IMR-90 (cell line): ENCODE results near the gene GATA3. TPM values are rescaled to one million over a fixed set of nuclear protein-coding genes. Genes with fewer than 3 reads are reported as not detected.

Experiments used
- ATAC-seq: fragments of 200-7000 bp; cut with Tn5 transposase; 2 replicates; pipeline ENCODE4 v1.9.1; 2020; ENCODE audit warnings: low read depth, mild to moderate bottlenecking, moderate library complexity
- BruUV-seq: library from RNA; stranded (reverse); fragments of 400-500 nt; replicated peaks from 2 replicates; lab custom pipeline; 2021; lab: Mats Ljungman, UMichigan
- CTCF ChIA-PET: fragments of 300-600 bp; formaldehyde crosslinking; extraction: SDS; loops from one replicate; lab custom pipeline; 2021; ENCODE audit warnings: antibody characterized with exemption; lab: Yijun Ruan, JAX
- POLR2A ChIA-PET: fragments of 300-600 bp; sonication (Branson Sonifier 250); formaldehyde crosslinking; loops from one replicate; lab custom pipeline; 2022; ENCODE audit warnings: antibody characterized with exemption; ENCODE audit not compliant: unreplicated experiment; lab: Charles Lee
- DNase-seq: peaks from one replicate; pipeline ENCODE4 v3.0.0; 2013
- H2AFZ ChIP-seq: replicated peaks from 2 replicates; pipeline ENCODE3; 2013; ENCODE audit warnings: low read length, mild to moderate bottlenecking; ENCODE audit not compliant: poor library complexity
- H2AK5ac ChIP-seq: 2 replicates; pipeline ENCODE4 v1.6.1; 2013; ENCODE audit warnings: low read depth, low read length, inconsistent platforms
- H2AK9ac ChIP-seq: replicated peaks from 2 replicates; pipeline ENCODE3; 2013; ENCODE audit warnings: mild to moderate bottlenecking, low read depth, low read length, moderate library complexity; ENCODE audit not compliant: poor library complexity
- H2BK120ac ChIP-seq: 2 replicates; pipeline ENCODE4 v1.6.1; 2013; ENCODE audit warnings: low read depth, low read length, inconsistent platforms
- H2BK15ac ChIP-seq: 3 replicates; pipeline ENCODE4 v1.6.1; 2013; ENCODE audit warnings: low read depth, low read length, inconsistent platforms
- H2BK20ac ChIP-seq: 2 replicates; pipeline ENCODE4 v1.6.1; 2013; ENCODE audit warnings: low read depth, mild to moderate bottlenecking, inconsistent platforms, low read length, moderate library complexity
- H2BK5ac ChIP-seq: 2 replicates; pipeline ENCODE4 v1.6.1; 2013; ENCODE audit warnings: mild to moderate bottlenecking, low read depth, low read length, inconsistent platforms; ENCODE audit not compliant: poor library complexity, severe bottlenecking
- H3K14ac ChIP-seq: replicated peaks from 2 replicates; pipeline ENCODE4 v1.6.1; 2013; ENCODE audit warnings: low read depth, low read length, inconsistent platforms
- H3K18ac ChIP-seq: 2 replicates; pipeline ENCODE4 v1.6.1; 2013; ENCODE audit warnings: low read depth, low read length, control low read depth
- H3K23ac ChIP-seq: 2 replicates; pipeline ENCODE4 v1.6.1; 2013; ENCODE audit warnings: low read depth, low read length, inconsistent platforms
- H3K27ac ChIP-seq: 2 replicates; pipeline ENCODE4 v1.5.1; 2013; ENCODE audit warnings: mild to moderate bottlenecking, control low read depth, low read length; ENCODE audit not compliant: insufficient read depth
- H3K27me3 ChIP-seq: 2 replicates; pipeline ENCODE4 v1.6.1; 2013; ENCODE audit warnings: low read length; ENCODE audit not compliant: control insufficient read depth, insufficient read depth
- H3K36me3 ChIP-seq: 2 replicates; pipeline ENCODE4 v1.6.1; 2013; ENCODE audit warnings: low read length, mixed read lengths; ENCODE audit not compliant: control insufficient read depth, insufficient read depth
- H3K4ac ChIP-seq: 2 replicates; pipeline ENCODE4 v1.6.1; 2013; ENCODE audit warnings: low read depth, low read length, inconsistent platforms
- H3K4me1 ChIP-seq: 2 replicates; pipeline ENCODE4 v1.6.1; 2013; ENCODE audit warnings: low read length, mixed read lengths; ENCODE audit not compliant: control insufficient read depth, insufficient read depth
- H3K4me2 ChIP-seq: 2 replicates; pipeline ENCODE4 v1.6.1; 2013; ENCODE audit warnings: low read depth, mild to moderate bottlenecking, control low read depth, low read length, moderate library complexity
- H3K4me3 ChIP-seq: 2 replicates; pipeline ENCODE4 v1.5.1; 2013; ENCODE audit warnings: low read depth, mild to moderate bottlenecking, control low read depth, low read length, moderate library complexity; ENCODE audit not compliant: insufficient read depth
- H3K56ac ChIP-seq: 2 replicates; pipeline ENCODE4 v1.6.1; 2013; ENCODE audit warnings: low read length, inconsistent platforms; ENCODE audit not compliant: insufficient read depth; ENCODE audit errors: extremely low read depth
- H3K79me1 ChIP-seq, 2 experiments: 2 replicates each; pipeline ENCODE4 v1.6.1; 2013; ENCODE audit warnings: low read length in 2 of 2, inconsistent platforms in 1 of 2, low read depth in 1 of 2
- H3K9ac ChIP-seq: 2 replicates; pipeline ENCODE4 v1.6.1; 2013; ENCODE audit warnings: low read depth, low read length, control low read depth
- H3K9me1 ChIP-seq: 2 replicates; pipeline ENCODE4 v1.6.1; 2013; ENCODE audit warnings: low read length, inconsistent platforms; ENCODE audit not compliant: insufficient read depth
- H3K9me3 ChIP-seq: 2 replicates; pipeline ENCODE4 v1.6.1; 2013; ENCODE audit warnings: low read length; ENCODE audit not compliant: control insufficient read depth, insufficient read depth
- H4K20me1 ChIP-seq: 2 replicates; pipeline ENCODE4 v1.6.1; 2013; ENCODE audit warnings: low read length, inconsistent platforms; ENCODE audit not compliant: insufficient read depth
- H4K5ac ChIP-seq: 2 replicates; pipeline ENCODE4 v1.6.1; 2013; ENCODE audit warnings: mild to moderate bottlenecking, low read depth, low read length, control low read depth
- H4K8ac ChIP-seq, 2 experiments: 2 replicates each; pipeline ENCODE4 v1.6.1; 2013; ENCODE audit warnings: low read depth in 2 of 2, low read length in 2 of 2, control low read depth in 1 of 2, inconsistent platforms in 1 of 2
- H4K91ac ChIP-seq: 2 replicates; pipeline ENCODE4 v1.6.1; 2013; ENCODE audit warnings: low read depth, low read length, inconsistent platforms; ENCODE audit not compliant: insufficient read depth
- BHLHE40 ChIP-seq: fragments of 150-350 bp; IDR thresholded peaks from 2 replicates; pipeline ENCODE4 v1.6.1; 2016; ENCODE audit warnings: mild to moderate bottlenecking, low read depth, low read length
- CEBPB ChIP-seq: IDR thresholded peaks from 2 replicates; pipeline ENCODE4 v1.6.1; 2012; ENCODE audit warnings: low read depth, low read length, improper control_type of control experiment
- MAFK ChIP-seq: IDR thresholded peaks from 2 replicates; pipeline ENCODE4 v1.6.1; 2012; ENCODE audit warnings: low read depth, low read length, improper control_type of control experiment
- MAZ ChIP-seq: IDR thresholded peaks from 2 replicates; pipeline ENCODE4 v1.6.1; 2012; ENCODE audit warnings: low read depth, mild to moderate bottlenecking, low read length, improper control_type of control experiment, moderate library complexity, borderline replicate concordance
- MXI1 ChIP-seq: IDR thresholded peaks from 2 replicates; pipeline ENCODE4 v1.6.1; 2012; ENCODE audit warnings: low read depth, mild to moderate bottlenecking, low read length, moderate library complexity, borderline replicate concordance
- NFE2L2 ChIP-seq: fragments of 150-350 bp; IDR thresholded peaks from 2 replicates; pipeline ENCODE4 v1.6.1; 2016; ENCODE audit warnings: low read depth, mild to moderate bottlenecking, low read length
- POLR2A ChIP-seq: IDR thresholded peaks from 2 replicates; pipeline ENCODE4 v1.6.1; 2012; ENCODE audit warnings: mild to moderate bottlenecking, low read depth, low read length
- RCOR1 ChIP-seq: IDR thresholded peaks from 2 replicates; pipeline ENCODE4 v1.6.1; 2012; ENCODE audit warnings: mild to moderate bottlenecking, low read length, improper control_type of control experiment; ENCODE audit not compliant: insufficient replicate concordance
- SMC3 ChIP-seq: fragments of 150-350 bp; IDR thresholded peaks from 2 replicates; pipeline ENCODE4 v1.6.1; 2016; ENCODE audit warnings: low read depth, mild to moderate bottlenecking, antibody characterized with exemption, low read length, moderate library complexity
- WGBS, 2 experiments: methylation state at CpG; one replicate each; pipeline versions ENCODE4 v1.1.5 to v1.1.7; 2013; ENCODE audit warnings: missing lambda C conversion rate in 2 of 2; ENCODE audit not compliant: insufficient read length in 1 of 2; ENCODE audit errors: extremely low coverage in 2 of 2; 5-methylcytosine and 5-hydroxymethylcytosine counted together
- dilution Hi-C: fragments of 300-500 bp; cut with HindIII; formaldehyde crosslinking; loops from one replicate; pipeline ENCODE4 v1.14.3; 2018; ENCODE audit warnings: low sequenced_read_pairs; ENCODE audit not compliant: unreplicated experiment
- in situ Hi-C: fragments of 300-500 bp; cut with MboI; formaldehyde crosslinking; loops from 3 replicates; pipeline ENCODE4 v1.14.3; 2019; ENCODE audit warnings: low sequenced_read_pairs, inconsistent platforms, mixed read lengths
- intact Hi-C: fragments of 100-400 bp; cut with micrococcal nuclease; formaldehyde crosslinking; loops from 2 replicates; pipeline ENCODE4 v1.10.0; 2022
- polyA plus RNA-seq, 3 experiments: library from polyadenylated mRNA; depleted of rRNA; stranded (reverse); fragments of >200 nt; gene quantifications; 2 replicates each; pipeline ENCODE4 v1.2.3, GENCODE V29; 2012; ENCODE audit warnings: low replicate concordance in 1 of 3
- total RNA-seq: library from RNA; depleted of rRNA; stranded (reverse); fragments of >200 nt; gene quantifications from 2 replicates; pipeline ENCODE4 v1.2.3, GENCODE V29; 2012
- TF ChIP-seq, protein P1 (sequence below): fragments of 150-350 bp; IDR thresholded peaks from 2 replicates; pipeline ENCODE4 v1.6.1; 2016; ENCODE audit warnings: low read depth, mild to moderate bottlenecking, low read length, moderate library complexity, borderline replicate concordance
- TF ChIP-seq, protein P2 (sequence below): fragments of 150-350 bp; IDR thresholded peaks from 2 replicates; pipeline ENCODE4 v1.6.1; 2017; ENCODE audit warnings: mild to moderate bottlenecking, antibody characterized with exemption, low read length, low read depth

The GATA3 gene
- total and polyA plus RNA-seq, 2 of the 4 experiments (the other 2 are of a cell fraction), result 0.21 TPM; not detected in 1

DNA sequence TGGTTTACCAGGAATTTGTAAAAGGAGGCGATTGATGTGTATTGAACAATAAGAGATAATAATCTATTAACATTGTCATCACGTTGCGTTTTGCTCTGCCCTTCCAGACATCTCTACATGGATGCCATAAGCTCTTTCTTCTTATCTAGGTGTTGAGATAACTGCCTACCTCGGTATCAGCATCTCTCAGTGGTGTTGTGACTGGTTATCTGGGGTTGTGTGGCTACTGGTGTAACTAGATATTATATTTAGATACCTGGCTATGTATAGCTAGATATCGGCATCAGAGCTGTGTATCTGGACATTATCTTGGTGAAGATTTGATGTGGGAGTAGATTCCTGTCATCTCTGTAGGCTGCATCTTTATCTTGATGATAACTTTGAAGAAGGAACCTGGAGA lies 17.2 kb downstream of the GATA3 start:
- Histone ChIP-seq H2AK9ac (peak overlapping the region; percentile 12), H4K8ac (no peak overlapping the region), H3K9ac (no peak overlapping the region), H2AK5ac (no peak overlapping the region), H3K14ac (no peak overlapping the region), H3K27me3 (peaks cover 4% of the 10 kb centered on the region), H3K4me3 (no peak overlapping the region), H2BK20ac (no peak overlapping the region), H2BK5ac (no peak overlapping the region), H3K27ac (no peak overlapping the region), H4K91ac (no peak overlapping the region), H2BK120ac (no peak overlapping the region), H3K4ac (no peak overlapping the region), H3K23ac (no peak overlapping the region), H3K36me3 (no peaks in the 10 kb centered on the region), H3K56ac (no peak overlapping the region), H3K4me2 (no peak overlapping the region), H3K79me1 (no peaks in the 10 kb centered on the region), H3K9me3 (no peaks in the 10 kb centered on the region), H3K4me1 (peaks cover 7% of the 10 kb centered on the region), H2BK15ac (no peak overlapping the region), H4K20me1 (no peaks in the 10 kb centered on the region), H4K5ac (no peak overlapping the region), H3K18ac (no peak overlapping the region), H3K9me1 (no peaks in the 10 kb centered on the region), H2AFZ (no peak overlapping the region)
- POLR2A ChIA-PET, result no interaction called here
- ATAC-seq (no peak), DNase-seq (no peak)
- no CpG with 5 or more reads among the region's 5 CpGs for WGBS, 2 experiments
- in situ Hi-C loops, result no loop called here
- intact Hi-C loops, result no loop called here
- no TSS peak for BruUV-seq
- no peak for TF ChIP-seq SMC3
- TF ChIP-seq POLR2A, result no peak
- TF ChIP-seq MAZ, result no peak
- no peak for TF ChIP-seq RCOR1
- TF ChIP-seq CEBPB, result no peak
- TF ChIP-seq, protein P1, sequence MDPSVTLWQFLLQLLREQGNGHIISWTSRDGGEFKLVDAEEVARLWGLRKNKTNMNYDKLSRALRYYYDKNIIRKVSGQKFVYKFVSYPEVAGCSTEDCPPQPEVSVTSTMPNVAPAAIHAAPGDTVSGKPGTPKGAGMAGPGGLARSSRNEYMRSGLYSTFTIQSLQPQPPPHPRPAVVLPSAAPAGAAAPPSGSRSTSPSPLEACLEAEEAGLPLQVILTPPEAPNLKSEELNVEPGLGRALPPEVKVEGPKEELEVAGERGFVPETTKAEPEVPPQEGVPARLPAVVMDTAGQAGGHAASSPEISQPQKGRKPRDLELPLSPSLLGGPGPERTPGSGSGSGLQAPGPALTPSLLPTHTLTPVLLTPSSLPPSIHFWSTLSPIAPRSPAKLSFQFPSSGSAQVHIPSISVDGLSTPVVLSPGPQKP, result no peak
- TF ChIP-seq MXI1, result no peak
- no peak for TF ChIP-seq NFE2L2
- TF ChIP-seq, protein P2, sequence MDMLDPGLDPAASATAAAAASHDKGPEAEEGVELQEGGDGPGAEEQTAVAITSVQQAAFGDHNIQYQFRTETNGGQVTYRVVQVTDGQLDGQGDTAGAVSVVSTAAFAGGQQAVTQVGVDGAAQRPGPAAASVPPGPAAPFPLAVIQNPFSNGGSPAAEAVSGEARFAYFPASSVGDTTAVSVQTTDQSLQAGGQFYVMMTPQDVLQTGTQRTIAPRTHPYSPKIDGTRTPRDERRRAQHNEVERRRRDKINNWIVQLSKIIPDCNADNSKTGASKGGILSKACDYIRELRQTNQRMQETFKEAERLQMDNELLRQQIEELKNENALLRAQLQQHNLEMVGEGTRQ, result no peak
- TF ChIP-seq BHLHE40, result no peak
- TF ChIP-seq MAFK, result no peak
- CTCF ChIA-PET, result interaction anchor here (0.7 to 1.1 kb wide), 2 partner anchors 9 to 19 kb away, joined by 3 read pairs; no protein-coding TSS in a partner anchor
- dilution Hi-C loops, result no loop called here
